ENCODE results near the gene ICE2.

The ICE2 gene

GRCh38 chr15:60370105-60370868, 108.7 kb downstream of the ICE2 start:
- TF ChIP-seq L3MBTL2 (conservative IDR thresholded peaks at IDR 0.05) (no peak), FOXA1 (IDR thresholded peaks at IDR 0.05) (no peak), BHLHE40 (IDR thresholded peaks at IDR 0.05; ENCODE audit: borderline replicate concordance) (no peak), ARNT (IDR thresholded peaks at IDR 0.05) (no peak), ELF4 (IDR thresholded peaks at IDR 0.05) (no peak), SUZ12 (IDR thresholded peaks at IDR 0.05) (no peak), ZNF384 (IDR thresholded peaks at IDR 0.05) (no peak), FOXM1 (IDR thresholded peaks at IDR 0.05; ENCODE audit: borderline replicate concordance) (no peak), TARDBP (IDR thresholded peaks at IDR 0.05) (no peak), SP1 (IDR thresholded peaks at IDR 0.05) (no peak), CTBP1 (IDR thresholded peaks at IDR 0.05; ENCODE audit: borderline replicate concordance) (no peak), LEF1 (IDR thresholded peaks at IDR 0.05; ENCODE audit: borderline replicate concordance) (no peak), PKNOX1 (IDR thresholded peaks at IDR 0.05) (no peak), NFRKB (IDR thresholded peaks at IDR 0.05) (no peak), HDGF (IDR thresholded peaks at IDR 0.05; ENCODE audit: borderline replicate concordance) (no peak), FOXK2 (IDR thresholded peaks at IDR 0.05) (no peak)
- POLR2A ChIA-PET = no interaction called here
- CTCF ChIA-PET = no interaction called here
- no peak for DNase-seq (ENCODE audit: extremely low spot score)

- CTCF ChIA-PET = interaction anchor here (0.6 kb wide), 1 partner anchor 36 kb away, joined by 3 read pairs; no protein-coding TSS in a partner anchor
Measured at GRCh38 chr15:60369696-60370095, 109.2 kb downstream of the ICE2 start.

More at GRCh38 chr15:60369696-60370095, 109.2 kb downstream of the ICE2 start:
- no peak for TF ChIP-seq L3MBTL2 (conservative IDR thresholded peaks at IDR 0.05)
- no peak for DNase-seq (ENCODE audit: extremely low spot score)
- POLR2A ChIA-PET = no interaction called here

All from HEK293T (cell line).